WTC11 (cell line): ENCODE measurements around the gene CSF2. TPM values are rescaled to one million over a fixed set of nuclear protein-coding genes. Genes with fewer than 3 reads are reported as not detected.

Source experiments
- ATAC-seq: fragments of 200-7000 bp; cut with Tn5 transposase; 2 replicates; pipeline ENCODE4 v1.10.0; 2021; ENCODE audit warnings: mild to moderate bottlenecking, moderate library complexity
- CTCF ChIA-PET: fragments of 300-600 bp; sonication (Branson Sonifier 250); formaldehyde crosslinking; loops from one replicate; lab custom pipeline; 2021; ENCODE audit warnings: antibody characterized with exemption; lab: Charles Lee
- POLR2A ChIA-PET: fragments of 350-600 bp; sonication (Branson Sonifier 250); formaldehyde crosslinking; loops from one replicate; lab custom pipeline; 2021; ENCODE audit warnings: antibody characterized with exemption; lab: Charles Lee
- DNase-seq: peaks from one replicate; pipeline ENCODE4 v3.0.0; 2021; ENCODE audit warnings: low spot score
- H3K27ac Mint-ChIP-seq: 2 replicates; pipeline ENCODE4 v1.8.0; 2021; ENCODE audit warnings: mixed read lengths
- H3K27me3 Mint-ChIP-seq: 2 replicates; pipeline ENCODE4 v1.8.0; 2021; ENCODE audit warnings: low read depth, mild to moderate bottlenecking, moderate library complexity, mixed read lengths
- H3K36me3 Mint-ChIP-seq: 2 replicates; pipeline ENCODE4 v1.8.0; 2021; ENCODE audit warnings: mixed read lengths
- H3K4me1 Mint-ChIP-seq: 2 replicates; pipeline ENCODE4 v1.8.0; 2022; ENCODE audit warnings: mixed read lengths
- H3K4me3 Mint-ChIP-seq: 2 replicates; pipeline ENCODE4 v1.8.0; 2021; ENCODE audit warnings: mild to moderate bottlenecking, moderate library complexity, mixed read lengths
- H3K9me3 Mint-ChIP-seq: 2 replicates; pipeline ENCODE4 v1.8.0; 2021; ENCODE audit warnings: mixed read lengths
- E2F5 ChIP-seq: sonication (generic); formaldehyde crosslinking; IDR thresholded peaks from 2 replicates; pipeline ENCODE4 v1.8.1; 2022; ENCODE audit warnings: mild to moderate bottlenecking, moderate library complexity, missing genetic modification reagents
- ESRRA ChIP-seq: sonication (generic); formaldehyde crosslinking; IDR thresholded peaks from 2 replicates; pipeline ENCODE4 v1.8.1; 2022; ENCODE audit warnings: mild to moderate bottlenecking, missing genetic modification reagents, borderline replicate concordance
- GABPB1 ChIP-seq: sonication (generic); formaldehyde crosslinking; IDR thresholded peaks from 2 replicates; pipeline ENCODE4 v1.8.1; 2023; ENCODE audit warnings: mild to moderate bottlenecking, missing genetic modification reagents
- HMGA2 ChIP-seq: fragments of 250-450 bp; sonication (Bioruptor Pico); IDR thresholded peaks from 2 replicates; pipeline ENCODE4 v1.4.0; 2021; ENCODE audit warnings: mild to moderate bottlenecking, moderate library complexity
- IRF1 ChIP-seq: sonication (generic); formaldehyde crosslinking; IDR thresholded peaks from 2 replicates; pipeline ENCODE4 v1.8.0; 2023; ENCODE audit warnings: missing genetic modification reagents
- MYBL2 ChIP-seq: sonication (generic); formaldehyde crosslinking; IDR thresholded peaks from 2 replicates; pipeline ENCODE4 v1.8.1; 2023; ENCODE audit warnings: mild to moderate bottlenecking, moderate library complexity, missing genetic modification reagents
- RELA ChIP-seq: sonication (generic); formaldehyde crosslinking; IDR thresholded peaks from 2 replicates; pipeline ENCODE4 v1.8.1; 2022; ENCODE audit warnings: missing genetic modification reagents, mild to moderate bottlenecking, borderline replicate concordance
- TP53 ChIP-seq: sonication (generic); formaldehyde crosslinking; IDR thresholded peaks from 2 replicates; pipeline ENCODE4 v1.8.1; 2023; ENCODE audit warnings: mild to moderate bottlenecking, missing genetic modification reagents
- ZBTB21 ChIP-seq: sonication (generic); formaldehyde crosslinking; IDR thresholded peaks from 2 replicates; pipeline ENCODE4 v1.8.1; 2023; ENCODE audit warnings: mild to moderate bottlenecking, missing genetic modification reagents, borderline replicate concordance
- ZNF138 ChIP-seq: sonication (generic); formaldehyde crosslinking; conservative IDR thresholded peaks from 2 replicates; pipeline ENCODE4 v1.8.1; 2022; ENCODE audit warnings: mild to moderate bottlenecking, moderate library complexity, missing genetic modification reagents
- ZNF219 ChIP-seq: sonication (generic); formaldehyde crosslinking; IDR thresholded peaks from 2 replicates; pipeline ENCODE4 v1.8.0; 2023; ENCODE audit warnings: missing genetic modification reagents, mild to moderate bottlenecking, borderline replicate concordance
- ZNF281 ChIP-seq: sonication (generic); formaldehyde crosslinking; IDR thresholded peaks from 2 replicates; pipeline ENCODE4 v1.8.0; 2023; ENCODE audit warnings: mild to moderate bottlenecking, missing genetic modification reagents
- ZNF317 ChIP-seq: sonication (generic); formaldehyde crosslinking; IDR thresholded peaks from 2 replicates; pipeline ENCODE4 v1.8.1; 2023; ENCODE audit warnings: low read depth, mild to moderate bottlenecking, moderate library complexity, missing genetic modification reagents, borderline replicate concordance
- ZNF416 ChIP-seq: fragments of 250-450 bp; sonication (Bioruptor Pico); IDR thresholded peaks from 2 replicates; pipeline ENCODE4 v1.9.0; 2021; ENCODE audit warnings: mild to moderate bottlenecking, inconsistent platforms
- ZNF425 ChIP-seq: fragments of 250-450 bp; sonication (Bioruptor Pico); conservative IDR thresholded peaks from 2 replicates; pipeline ENCODE4 v1.9.0; 2021; ENCODE audit warnings: mild to moderate bottlenecking
- total RNA-seq: library from RNA; stranded (reverse); gene quantifications from 3 replicates; pipeline ENCODE4 v1.2.3, GENCODE V29; 2021
- TF ChIP-seq, protein P1 (sequence below): sonication (generic); formaldehyde crosslinking; IDR thresholded peaks from 2 replicates; pipeline ENCODE4 v1.8.0; 2022; ENCODE audit warnings: mild to moderate bottlenecking, missing genetic modification reagents
- TF ChIP-seq, protein P2 (sequence below): fragments of 250-450 bp; sonication (Bioruptor Pico); IDR thresholded peaks from 2 replicates; pipeline ENCODE4 v1.9.0; 2021; ENCODE audit warnings: mild to moderate bottlenecking
- TF ChIP-seq, protein P3 (sequence below): sonication (generic); formaldehyde crosslinking; IDR thresholded peaks from 2 replicates; pipeline ENCODE4 v1.8.1; 2023; ENCODE audit warnings: mild to moderate bottlenecking, missing genetic modification reagents

The CSF2 gene
- total RNA-seq, 1 experiment from 2014 or later, result not detected

DNA sequence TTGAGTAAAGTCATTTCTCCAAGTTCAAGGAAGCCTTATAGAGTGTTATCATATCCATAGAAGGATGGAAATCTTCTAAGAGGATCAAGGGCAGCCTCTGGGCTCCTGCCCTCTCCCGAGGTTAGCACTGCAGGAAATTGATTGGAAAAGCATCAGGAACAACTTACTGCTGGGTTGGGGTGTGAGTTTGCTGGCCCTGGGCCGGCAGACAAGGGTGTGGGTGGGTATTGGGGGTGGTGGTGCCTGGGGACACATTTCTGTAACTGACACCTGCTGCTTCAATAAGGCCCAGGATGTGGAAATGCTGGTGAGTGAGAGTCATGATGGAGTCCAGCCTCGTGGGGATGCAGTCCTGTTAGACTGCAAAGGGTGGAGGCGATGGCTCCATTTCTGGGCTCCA lies 5.5 kb downstream of the CSF2 start (continued):
- TF ChIP-seq ZNF138 (CRISPR knock-in tag), result no peak
- TF ChIP-seq TP53, result no peak
- no peak for TF ChIP-seq ZNF281 (CRISPR knock-in tag)
- no peak for TF ChIP-seq HMGA2 (CRISPR knock-in tag)
- TF ChIP-seq, protein P1, sequence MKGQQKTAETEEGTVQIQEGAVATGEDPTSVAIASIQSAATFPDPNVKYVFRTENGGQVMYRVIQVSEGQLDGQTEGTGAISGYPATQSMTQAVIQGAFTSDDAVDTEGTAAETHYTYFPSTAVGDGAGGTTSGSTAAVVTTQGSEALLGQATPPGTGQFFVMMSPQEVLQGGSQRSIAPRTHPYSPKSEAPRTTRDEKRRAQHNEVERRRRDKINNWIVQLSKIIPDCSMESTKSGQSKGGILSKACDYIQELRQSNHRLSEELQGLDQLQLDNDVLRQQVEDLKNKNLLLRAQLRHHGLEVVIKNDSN (CRISPR knock-in tag), result no peak
- TF ChIP-seq, protein P2, sequence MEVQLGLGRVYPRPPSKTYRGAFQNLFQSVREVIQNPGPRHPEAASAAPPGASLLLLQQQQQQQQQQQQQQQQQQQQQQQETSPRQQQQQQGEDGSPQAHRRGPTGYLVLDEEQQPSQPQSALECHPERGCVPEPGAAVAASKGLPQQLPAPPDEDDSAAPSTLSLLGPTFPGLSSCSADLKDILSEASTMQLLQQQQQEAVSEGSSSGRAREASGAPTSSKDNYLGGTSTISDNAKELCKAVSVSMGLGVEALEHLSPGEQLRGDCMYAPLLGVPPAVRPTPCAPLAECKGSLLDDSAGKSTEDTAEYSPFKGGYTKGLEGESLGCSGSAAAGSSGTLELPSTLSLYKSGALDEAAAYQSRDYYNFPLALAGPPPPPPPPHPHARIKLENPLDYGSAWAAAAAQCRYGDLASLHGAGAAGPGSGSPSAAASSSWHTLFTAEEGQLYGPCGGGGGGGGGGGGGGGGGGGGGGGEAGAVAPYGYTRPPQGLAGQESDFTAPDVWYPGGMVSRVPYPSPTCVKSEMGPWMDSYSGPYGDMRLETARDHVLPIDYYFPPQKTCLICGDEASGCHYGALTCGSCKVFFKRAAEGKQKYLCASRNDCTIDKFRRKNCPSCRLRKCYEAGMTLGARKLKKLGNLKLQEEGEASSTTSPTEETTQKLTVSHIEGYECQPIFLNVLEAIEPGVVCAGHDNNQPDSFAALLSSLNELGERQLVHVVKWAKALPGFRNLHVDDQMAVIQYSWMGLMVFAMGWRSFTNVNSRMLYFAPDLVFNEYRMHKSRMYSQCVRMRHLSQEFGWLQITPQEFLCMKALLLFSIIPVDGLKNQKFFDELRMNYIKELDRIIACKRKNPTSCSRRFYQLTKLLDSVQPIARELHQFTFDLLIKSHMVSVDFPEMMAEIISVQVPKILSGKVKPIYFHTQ, result no peak

DNA sequence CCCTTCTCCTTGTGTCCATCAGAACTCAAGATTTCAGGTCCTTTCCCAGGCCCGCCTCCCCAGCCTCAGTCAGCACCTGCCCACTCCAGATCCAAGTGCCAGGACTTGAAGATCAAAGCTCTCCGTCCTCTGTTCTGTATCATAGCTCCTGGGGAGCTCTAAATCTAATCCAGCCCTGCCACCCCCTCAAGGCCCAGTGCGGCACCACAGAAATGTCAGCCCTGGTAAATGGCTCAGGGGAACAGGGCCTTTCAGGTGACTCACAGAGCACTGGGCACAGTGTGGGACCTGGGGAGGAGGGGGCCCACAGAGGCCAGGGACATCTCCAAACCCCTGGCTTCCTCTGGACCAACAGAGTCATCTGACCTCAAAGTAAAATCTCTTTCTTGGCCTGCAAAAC lies 6.0 kb downstream of the CSF2 start:
- TF ChIP-seq, protein P3, sequence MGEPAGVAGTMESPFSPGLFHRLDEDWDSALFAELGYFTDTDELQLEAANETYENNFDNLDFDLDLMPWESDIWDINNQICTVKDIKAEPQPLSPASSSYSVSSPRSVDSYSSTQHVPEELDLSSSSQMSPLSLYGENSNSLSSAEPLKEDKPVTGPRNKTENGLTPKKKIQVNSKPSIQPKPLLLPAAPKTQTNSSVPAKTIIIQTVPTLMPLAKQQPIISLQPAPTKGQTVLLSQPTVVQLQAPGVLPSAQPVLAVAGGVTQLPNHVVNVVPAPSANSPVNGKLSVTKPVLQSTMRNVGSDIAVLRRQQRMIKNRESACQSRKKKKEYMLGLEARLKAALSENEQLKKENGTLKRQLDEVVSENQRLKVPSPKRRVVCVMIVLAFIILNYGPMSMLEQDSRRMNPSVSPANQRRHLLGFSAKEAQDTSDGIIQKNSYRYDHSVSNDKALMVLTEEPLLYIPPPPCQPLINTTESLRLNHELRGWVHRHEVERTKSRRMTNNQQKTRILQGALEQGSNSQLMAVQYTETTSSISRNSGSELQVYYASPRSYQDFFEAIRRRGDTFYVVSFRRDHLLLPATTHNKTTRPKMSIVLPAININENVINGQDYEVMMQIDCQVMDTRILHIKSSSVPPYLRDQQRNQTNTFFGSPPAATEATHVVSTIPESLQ (CRISPR knock-in tag), result no peak
- TF ChIP-seq ZNF317 (CRISPR knock-in tag), result no peak
- TF ChIP-seq RELA (CRISPR knock-in tag), result no peak
- TF ChIP-seq ZBTB21 (CRISPR knock-in tag), result no peak
- no peak for TF ChIP-seq ZNF416 (CRISPR knock-in tag)
- no peak for TF ChIP-seq MYBL2
- TF ChIP-seq ZNF219, result no peak
- TF ChIP-seq IRF1 (CRISPR knock-in tag), result no peak
- TF ChIP-seq GABPB1 (CRISPR knock-in tag), result no peak
- Mint-ChIP-seq H3K9me3 (no peaks in the 10 kb centered on the region), H3K4me1 (no peaks in the 10 kb centered on the region), H3K36me3 (no peaks in the 10 kb centered on the region), H3K4me3 (no peak overlapping the region), H3K27ac (no peak overlapping the region), H3K27me3 (no peaks in the 10 kb centered on the region)
- ChIA-PET POLR2A (no interaction called here), CTCF (no interaction called here)
- ATAC-seq, result no peak
- no peak for DNase-seq

GRCh38 chr5:132080595-132080994 lies 7.0 kb downstream of the CSF2 start:
- no peaks in the 10 kb centered on the region for H3K36me3 Mint-ChIP-seq
- ChIA-PET POLR2A (no interaction called here), CTCF (interaction anchor here (1.5 kb wide), 1 partner anchor 15 kb away, joined by 5 read pairs; no protein-coding TSS in a partner anchor)
- H3K9me3 Mint-ChIP-seq, result no peaks in the 10 kb centered on the region
- no peak for ATAC-seq
- no peaks in the 10 kb centered on the region for H3K4me1 Mint-ChIP-seq
- no peak overlapping the region for H3K27ac Mint-ChIP-seq
- H3K27me3 Mint-ChIP-seq, result no peaks in the 10 kb centered on the region
- no peak overlapping the region for H3K4me3 Mint-ChIP-seq
- no peak for DNase-seq
- TF ChIP-seq, protein P2, result no peak
- TF ChIP-seq ZBTB21 (CRISPR knock-in tag) (no peak), E2F5 (CRISPR knock-in tag) (no peak), ESRRA (CRISPR knock-in tag) (no peak), ZNF425 (CRISPR knock-in tag) (no peak)
